OCI-LY7 (cell line): Measurements from ENCODE around the gene LAX1. TPM values are rescaled to one million over a fixed set of nuclear protein-coding genes. Genes with fewer than 3 reads are reported as not detected.
A peak's percentile ranks its signal among the peaks of the same experiment; 100 is the strongest.

Source experiments
- BruUV-seq: library from RNA; stranded (reverse); fragments of 400-500 nt; replicated peaks from 2 replicates; lab custom pipeline; 2021; lab: Mats Ljungman, UMichigan
- CTCF ChIA-PET: fragments of 300-600 bp; sonication (Branson Sonifier 250); formaldehyde crosslinking; loops from one replicate; lab custom pipeline; 2022; ENCODE audit warnings: antibody characterized with exemption; ENCODE audit not compliant: unreplicated experiment; lab: Charles Lee
- POLR2A ChIA-PET: fragments of 300-600 bp; sonication (Branson Sonifier 250); formaldehyde crosslinking; loops from one replicate; lab custom pipeline; 2022; ENCODE audit warnings: antibody characterized with exemption; lab: Charles Lee
- DNase-seq: peaks from one replicate; pipeline ENCODE4 v3.0.0-alpha.2; 2015; ENCODE audit warnings: low spot score
- H2AFZ ChIP-seq: fragments of 200-600 bp; sonication (generic), shearing (Covaris generic); 2 replicates; pipeline ENCODE4 v1.6.1; 2014; ENCODE audit warnings: mild to moderate bottlenecking, antibody characterized with exemption, low read length, moderate library complexity
- H3K27ac ChIP-seq: fragments of 200-600 bp; sonication (generic); 2 replicates; pipeline ENCODE4 v1.5.1; 2014; ENCODE audit warnings: mixed run types, low read depth, mild to moderate bottlenecking, moderate library complexity, low read length, inconsistent platforms; ENCODE audit not compliant: poor library complexity, severe bottlenecking
- H3K36me3 ChIP-seq: fragments of 200-600 bp; sonication (generic); 2 replicates; pipeline ENCODE4 v1.6.1; 2014; ENCODE audit warnings: mild to moderate bottlenecking, antibody characterized with exemption, low read length, moderate library complexity, mixed read lengths; ENCODE audit not compliant: insufficient read depth
- H3K4me1 ChIP-seq: fragments of 200-600 bp; sonication (generic); 2 replicates; pipeline ENCODE4 v1.5.1; 2014; ENCODE audit warnings: mild to moderate bottlenecking, low read length; ENCODE audit not compliant: insufficient read depth, poor library complexity, severe bottlenecking
- H3K4me2 ChIP-seq: fragments of 200-600 bp; sonication (generic); 2 replicates; pipeline ENCODE4 v1.6.1; 2014; ENCODE audit warnings: mild to moderate bottlenecking, low read length
- H3K4me3 ChIP-seq: fragments of 200-600 bp; sonication (generic); 2 replicates; pipeline ENCODE4 v1.5.1; 2014; ENCODE audit warnings: mild to moderate bottlenecking, low read depth, low read length; ENCODE audit not compliant: poor library complexity, severe bottlenecking
- H3K79me2 ChIP-seq: fragments of 200-600 bp; sonication (generic); 2 replicates; pipeline ENCODE4 v1.6.1; 2016; ENCODE audit warnings: low read depth, mild to moderate bottlenecking, low read length, moderate library complexity, mixed read lengths; ENCODE audit not compliant: insufficient read depth
- H3K9me2 ChIP-seq: fragments of 200-600 bp; sonication (generic); 2 replicates; pipeline ENCODE4 v1.6.1; 2016; ENCODE audit warnings: mild to moderate bottlenecking, low read length, mixed read lengths; ENCODE audit not compliant: insufficient read depth
- H3K9me3 ChIP-seq: fragments of 200-600 bp; sonication (generic); 2 replicates; pipeline ENCODE4 v1.6.1; 2014; ENCODE audit warnings: mild to moderate bottlenecking, mixed run types, low read length, mixed read lengths
- H4K20me1 ChIP-seq: fragments of 200-600 bp; sonication (generic); 2 replicates; pipeline ENCODE4 v1.6.1; 2014; ENCODE audit warnings: mild to moderate bottlenecking, antibody characterized with exemption, low read length, moderate library complexity, mixed read lengths; ENCODE audit not compliant: insufficient read depth
- CTCF ChIP-seq: fragments of 200-600 bp; sonication (generic); conservative IDR thresholded peaks from 2 replicates; pipeline ENCODE4 v1.5.1; 2014; ENCODE audit warnings: mild to moderate bottlenecking, antibody characterized with exemption, low read length, moderate library complexity, mixed read lengths
- EZH2phosphoT487 ChIP-seq: fragments of 200-600 bp; sonication (generic); IDR thresholded peaks from 2 replicates; pipeline ENCODE4 v1.6.1; 2018; ENCODE audit warnings: low read depth, borderline replicate concordance, mild to moderate bottlenecking, mixed run types, antibody characterized with exemption, low read length, moderate library complexity, mixed read lengths
- intact Hi-C: fragments of 100-400 bp; cut with micrococcal nuclease; formaldehyde crosslinking; loops from one replicate; pipeline ENCODE4 v1.10.0; 2022; ENCODE audit not compliant: unreplicated experiment
- total RNA-seq, 2 experiments: library from RNA; depleted of rRNA in 1 of 2; stranded (reverse); fragments of >200 nt in 1 of 2; shearing (Covaris generic) in 1 of 2; gene quantifications; 2 replicates each; pipeline ENCODE4 v1.2.3, GENCODE V29; 2014 to 2022

The LAX1 gene
- total RNA-seq, 2 experiments from 2014 or later = 20.3 to 63.8 TPM

GRCh38 chr1:203768256-203768655 lies 3.3 kb downstream of the LAX1 start:
- Histone ChIP-seq H3K4me3 (no peak overlapping the region), H2AFZ (no peak overlapping the region), H3K9me3 (no peaks in the 10 kb centered on the region), H3K79me2 (peaks cover 39% of the 10 kb centered on the region), H3K9me2 (no peaks in the 10 kb centered on the region), H3K4me2 (peak overlapping the region; percentile 25), H4K20me1 (no peaks in the 10 kb centered on the region; the same call in 1 of the 2 replicates), H3K36me3 (peaks cover 55% of the 10 kb centered on the region), H3K27ac (no peak overlapping the region), H3K4me1 (peaks cover 33% of the 10 kb centered on the region)
- CTCF ChIA-PET = interaction anchor here (1.1 kb wide), 1 partner anchor 17 kb away, joined by 3 read pairs; no protein-coding TSS in a partner anchor
- DNase-seq = no peak
- BruUV-seq = no TSS peak
- TF ChIP-seq CTCF = no peak
- no peak for TF ChIP-seq EZH2phosphoT487
- intact Hi-C loops = loop anchor here (5.0 to 10.0 kb wide), 4 partner anchors 49 to 757 kb away; partner anchors contain the start of gene ATP2B4
- POLR2A ChIA-PET = no interaction called here

- DNase-seq = no peak
- CTCF ChIA-PET = interaction anchor here (1.0 kb wide), 1 partner anchor 20 kb away, joined by 4 read pairs; no protein-coding TSS in a partner anchor
- Histone ChIP-seq H3K36me3 (peaks cover 69% of the 10 kb centered on the region), H3K27ac (no peak overlapping the region), H3K4me2 (no peak overlapping the region), H3K9me2 (no peaks in the 10 kb centered on the region), H3K9me3 (no peaks in the 10 kb centered on the region), H3K4me1 (peaks cover 19% of the 10 kb centered on the region), H3K79me2 (peaks cover 39% of the 10 kb centered on the region), H2AFZ (no peak overlapping the region), H4K20me1 (no peaks in the 10 kb centered on the region; the same call in 1 of the 2 replicates), H3K4me3 (no peak overlapping the region)
- intact Hi-C loops = loop anchor here (5.0 to 10.0 kb wide), 4 partner anchors 48 to 755 kb away; partner anchors contain the start of gene ATP2B4
- POLR2A ChIA-PET = interaction anchor here (0.8 kb wide), 1 partner anchor 22 kb away, joined by 3 read pairs; no protein-coding TSS in a partner anchor
- TF ChIP-seq EZH2phosphoT487 = no peak
- TF ChIP-seq CTCF = no peak
- no TSS peak for BruUV-seq
These were observed 4.7 kb downstream of the LAX1 start for GRCh38 chr1:203769505-203770343.

GRCh38 chr1:203771901-203772301 lies 6.9 kb downstream of the LAX1 start:
- no peak overlapping the region for H3K27ac ChIP-seq
- H4K20me1 ChIP-seq = no peaks in the 10 kb centered on the region; the same call in 1 of the 2 replicates
- peaks cover 21% of the 10 kb centered on the region for H3K79me2 ChIP-seq
- POLR2A ChIA-PET = no interaction called here
- DNase-seq = no peak
- CTCF ChIA-PET = no interaction called here
- peaks cover 89% of the 10 kb centered on the region for H3K36me3 ChIP-seq
- no TSS peak for BruUV-seq
- no peaks in the 10 kb centered on the region for H3K9me2 ChIP-seq
- H3K4me3 ChIP-seq = no peak overlapping the region
- H2AFZ ChIP-seq = no peak overlapping the region
- no peak for TF ChIP-seq EZH2phosphoT487
- TF ChIP-seq CTCF = no peak
- no peak overlapping the region for H3K4me2 ChIP-seq
- intact Hi-C loops = no loop called here
- H3K9me3 ChIP-seq = no peaks in the 10 kb centered on the region
- H3K4me1 ChIP-seq = peaks cover 23% of the 10 kb centered on the region
